Kidney (tissue), 14 donors: ENCODE results near the gene DOK6. TPM values are rescaled to one million over a fixed set of nuclear protein-coding genes. Genes with fewer than 3 reads are reported as not detected.

ENCODE experiments used
- DNase-seq, 5 donors: peaks; one replicate each; pipeline ENCODE4 v3.0.0-alpha.2; 2013 to 2020
- FAIRE-seq: peaks from 2 replicates; lab custom pipeline; 2012; peaks lifted over from hg19 to GRCh38; lab: Jason Lieb, UNC
- H3K27ac ChIP-seq, 2 donors: one replicate each; pipeline ENCODE4 v1.7.0; 2013; ENCODE audit warnings: low read depth in 2 of 2, low read length in 2 of 2, inconsistent platforms in 1 of 2
- H3K27me3 ChIP-seq: one replicate; pipeline ENCODE4 v1.7.1; 2013; ENCODE audit warnings: low read length, inconsistent platforms; ENCODE audit not compliant: control insufficient read depth, insufficient read depth
- H3K36me3 ChIP-seq, 3 donors: one replicate each; pipeline versions ENCODE4 v1.7.0 to v1.7.1; 2013; ENCODE audit warnings: low read length in 3 of 3, control low read depth in 1 of 3, inconsistent platforms in 1 of 3; ENCODE audit not compliant: insufficient read depth in 3 of 3, control insufficient read depth in 2 of 3
- H3K4me1 ChIP-seq, 3 donors: one replicate each; pipeline versions ENCODE4 v1.7.0 to v1.7.1; 2013; ENCODE audit warnings: low read length in 3 of 3, inconsistent platforms in 1 of 3, low read depth in 1 of 3; ENCODE audit not compliant: control insufficient read depth in 2 of 3, insufficient read depth in 2 of 3
- H3K4me3 ChIP-seq, 3 donors: one replicate each; pipeline versions ENCODE4 v1.7.0 to v1.8.1; 2013; ENCODE audit warnings: low read length in 3 of 3, control low read depth in 1 of 3, inconsistent platforms in 1 of 3
- H3K9ac ChIP-seq, 3 donors: one replicate each; pipeline versions ENCODE4 v1.7.0 to v1.7.1; 2013; ENCODE audit warnings: low read length in 3 of 3, control low read depth in 1 of 3, inconsistent platforms in 1 of 3
- H3K9me3 ChIP-seq, 3 donors: one replicate each; pipeline versions ENCODE4 v1.7.0 to v1.7.1; 2013; ENCODE audit warnings: low read length in 3 of 3, control low read depth in 1 of 3, inconsistent platforms in 1 of 3; ENCODE audit not compliant: control insufficient read depth in 2 of 3, insufficient read depth in 1 of 3
- intact Hi-C: fragments of 100-400 bp; cut with DNase I; formaldehyde crosslinking; loops from one replicate; pipeline ENCODE4 v1.11.1; 2022
- polyA plus RNA-seq: library from polyadenylated mRNA; stranded (reverse); fragments of 350-450 nt; fragmentation: Illumina TruSeq; extraction: RNeasy Lipid Tissue Mini Kit (QIAGEN cat#74804); gene quantifications from one replicate; pipeline ENCODE4 v1.2.3, GENCODE V29; 2014; ENCODE audit warnings: low read depth, low replicate concordance; ENCODE audit not compliant: insufficient read depth
- total RNA-seq: library from RNA; stranded (reverse); fragmentation: NEBNext Ultra II Directional; extraction: Animal tissue kit (Norgen Biotek cat#: 25700); gene quantifications from one replicate; pipeline ENCODE4 v1.2.1, GENCODE V29; 2021
- TF ChIP-seq, protein P1 (sequence below): IDR thresholded peaks from 3 replicates; pipeline ENCODE4 v1.5.1; 2012; ENCODE audit warnings: mild to moderate bottlenecking, moderate library complexity, borderline replicate concordance; ENCODE audit not compliant: insufficient read depth; ENCODE audit errors: extremely low read depth
- donor health status: control.
- donor health status: control.
- donor health status: control.
- donor health status: control.
- donor health status: control.
- donor health status: DM: yes; HTN: yes; CAD: no.
- donor health status: Normal renal cell carcinoma (clear cell type).

The DOK6 gene
- total and polyA plus RNA-seq, 2 donors from 2014 or later: 3.8 to 4.6 TPM

DNA sequence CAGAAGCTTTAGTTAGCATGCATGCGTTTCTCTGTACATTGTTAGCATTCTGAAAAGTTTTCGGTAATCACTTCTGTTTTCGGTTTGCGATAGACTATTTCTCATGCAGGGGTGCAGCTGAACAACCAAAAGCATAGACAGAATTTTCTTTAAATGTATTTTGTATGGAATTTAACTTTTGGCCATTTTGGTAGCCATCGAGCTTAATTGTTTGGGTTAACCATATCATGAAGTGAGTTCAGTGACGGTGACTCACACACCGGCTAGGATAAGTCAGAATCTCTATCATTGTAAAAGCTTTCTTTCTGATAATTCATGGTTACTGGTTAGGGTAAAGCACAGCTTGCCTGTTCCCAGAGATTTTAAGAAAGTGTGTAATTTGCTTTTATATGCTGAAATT, 439.8 kb downstream of the DOK6 start:
- Histone ChIP-seq H3K36me3 (no peaks in the 10 kb centered on the region), H3K9me3 (no peaks in the 10 kb centered on the region), H3K4me1 (no peaks in the 10 kb centered on the region), H3K9ac (no peak overlapping the region), H3K27ac (no peak overlapping the region), H3K4me3 (no peak overlapping the region), H3K27me3 (no peaks in the 10 kb centered on the region)
- DNase-seq (no peak), FAIRE-seq (no peak)
- intact Hi-C loops: no loop called here
- TF ChIP-seq, protein P1, sequence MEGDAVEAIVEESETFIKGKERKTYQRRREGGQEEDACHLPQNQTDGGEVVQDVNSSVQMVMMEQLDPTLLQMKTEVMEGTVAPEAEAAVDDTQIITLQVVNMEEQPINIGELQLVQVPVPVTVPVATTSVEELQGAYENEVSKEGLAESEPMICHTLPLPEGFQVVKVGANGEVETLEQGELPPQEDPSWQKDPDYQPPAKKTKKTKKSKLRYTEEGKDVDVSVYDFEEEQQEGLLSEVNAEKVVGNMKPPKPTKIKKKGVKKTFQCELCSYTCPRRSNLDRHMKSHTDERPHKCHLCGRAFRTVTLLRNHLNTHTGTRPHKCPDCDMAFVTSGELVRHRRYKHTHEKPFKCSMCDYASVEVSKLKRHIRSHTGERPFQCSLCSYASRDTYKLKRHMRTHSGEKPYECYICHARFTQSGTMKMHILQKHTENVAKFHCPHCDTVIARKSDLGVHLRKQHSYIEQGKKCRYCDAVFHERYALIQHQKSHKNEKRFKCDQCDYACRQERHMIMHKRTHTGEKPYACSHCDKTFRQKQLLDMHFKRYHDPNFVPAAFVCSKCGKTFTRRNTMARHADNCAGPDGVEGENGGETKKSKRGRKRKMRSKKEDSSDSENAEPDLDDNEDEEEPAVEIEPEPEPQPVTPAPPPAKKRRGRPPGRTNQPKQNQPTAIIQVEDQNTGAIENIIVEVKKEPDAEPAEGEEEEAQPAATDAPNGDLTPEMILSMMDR: no peak

DNA sequence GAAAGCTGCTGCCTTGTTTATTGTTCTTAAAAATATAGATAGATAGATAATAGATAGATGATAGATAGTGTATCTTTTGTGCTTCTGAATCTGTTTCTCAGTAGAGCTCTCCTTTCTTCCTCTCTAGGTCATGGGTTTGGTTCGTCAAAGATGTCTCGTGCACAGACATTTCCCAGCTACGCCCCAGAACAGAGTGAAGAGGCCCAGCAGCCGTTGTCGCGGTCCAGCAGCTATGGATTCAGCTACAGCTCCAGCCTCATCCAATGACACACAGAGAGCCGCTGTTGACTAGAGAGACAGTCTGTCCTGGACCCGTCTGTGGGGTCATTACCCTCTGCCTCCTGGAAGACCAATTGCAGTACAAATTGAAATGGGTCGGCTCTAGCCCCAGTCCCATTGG, 440.4 kb downstream of the DOK6 start:
- Histone ChIP-seq H3K4me1 (no peaks in the 10 kb centered on the region), H3K36me3 (no peaks in the 10 kb centered on the region), H3K9me3 (no peaks in the 10 kb centered on the region), H3K27me3 (no peaks in the 10 kb centered on the region), H3K9ac (no peak overlapping the region), H3K4me3 (no peak overlapping the region), H3K27ac (no peak overlapping the region)
- FAIRE-seq: no peak
- TF ChIP-seq, protein P1: no peak
- intact Hi-C loops: no loop called here
- DNase-seq: peak in 2 of 5 donors; percentile 11 to 16

DNA sequence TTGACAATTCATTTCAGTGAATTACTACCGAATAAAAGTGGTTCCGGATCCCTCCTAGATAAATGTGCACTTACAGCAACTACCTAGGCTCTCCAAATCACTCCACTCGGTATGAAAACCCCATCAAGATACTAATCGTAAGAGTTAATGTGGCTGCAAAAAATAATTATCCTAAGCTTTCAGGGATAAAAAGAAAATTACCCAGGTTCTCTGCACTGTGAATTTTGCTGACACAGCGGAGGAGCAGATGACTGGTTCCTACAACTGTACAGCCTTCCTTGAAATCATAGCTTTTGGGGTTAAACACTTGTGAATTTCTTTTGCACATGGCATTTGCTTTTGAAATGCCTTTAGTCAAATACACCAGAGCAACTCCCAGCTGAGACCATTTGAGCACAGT, 442.3 kb downstream of the DOK6 start:
- Histone ChIP-seq H3K36me3 (no peaks in the 10 kb centered on the region), H3K4me1 (no peaks in the 10 kb centered on the region), H3K9ac (no peak overlapping the region), H3K4me3 (no peak overlapping the region), H3K27ac (no peak overlapping the region), H3K9me3 (no peaks in the 10 kb centered on the region), H3K27me3 (no peaks in the 10 kb centered on the region)
- no peak for FAIRE-seq
- intact Hi-C loops: no loop called here
- DNase-seq: no peak
- TF ChIP-seq, protein P1: no peak

DNA sequence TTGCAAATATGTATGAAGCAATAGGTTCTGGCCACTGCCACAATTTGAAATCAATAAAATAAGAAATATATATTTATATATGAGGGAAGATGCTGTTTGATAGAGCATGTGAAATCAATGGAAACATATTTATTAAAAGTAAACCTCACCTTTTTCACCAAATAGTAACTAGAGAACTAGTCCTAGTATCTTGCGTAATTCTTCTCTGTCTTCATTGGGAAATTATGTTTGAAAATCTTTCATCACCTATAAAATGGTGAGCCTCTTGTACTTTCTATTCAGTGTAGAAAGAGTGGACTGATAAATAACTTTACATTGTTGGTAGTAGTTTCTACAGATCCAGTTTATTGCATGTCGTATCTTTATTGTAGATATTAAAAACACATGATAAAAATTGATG, 444.0 kb downstream of the DOK6 start:
- H3K4me1 ChIP-seq: no peaks in the 10 kb centered on the region
- no peaks in the 10 kb centered on the region for H3K36me3 ChIP-seq
- no peak overlapping the region for H3K4me3 ChIP-seq
- H3K9me3 ChIP-seq: no peaks in the 10 kb centered on the region
- TF ChIP-seq, protein P1: no peak
- no peaks in the 10 kb centered on the region for H3K27me3 ChIP-seq
- no peak for DNase-seq
- no peak overlapping the region for H3K9ac ChIP-seq
- intact Hi-C loops: no loop called here
- no peak for FAIRE-seq
- no peak overlapping the region for H3K27ac ChIP-seq
